ENCODE measurements around the gene MYRFL. TPM values are rescaled to one million over a fixed set of nuclear protein-coding genes. Genes with fewer than 3 reads are reported as not detected.

MYRFL gene
- total RNA-seq, 3 donors from 2014 or later = 1.3 TPM; not detected in 2

DNA sequence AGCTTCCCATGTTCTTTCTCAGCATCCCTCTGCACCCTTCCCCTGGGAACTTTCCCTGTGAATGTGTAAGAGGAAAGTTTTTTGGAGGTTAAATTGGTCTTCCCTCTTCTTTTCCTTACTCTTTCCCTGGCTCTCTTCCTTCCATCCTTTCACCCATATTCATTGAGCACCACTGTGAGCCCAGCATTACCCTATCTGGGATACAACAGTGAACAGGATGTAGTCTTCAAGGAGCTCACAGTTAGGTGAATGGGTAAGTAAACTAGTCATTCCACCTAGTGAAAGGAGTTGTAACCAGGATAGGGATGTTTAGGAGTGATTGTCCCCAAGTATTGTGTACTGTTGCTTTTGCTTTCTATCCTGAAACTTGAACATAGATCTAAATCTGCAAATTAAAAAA, 123.8 kb downstream of the MYRFL start:
- Histone ChIP-seq H3K4me3 (no peak overlapping the region), H3K27me3 (no peaks in the 10 kb centered on the region), H3K36me3 (no peaks in the 10 kb centered on the region), H3K4me1 (no peaks in the 10 kb centered on the region), H3K27ac (no peak overlapping the region), H3K9me3 (no peaks in the 10 kb centered on the region)
- intact Hi-C loops (cut with DNase I; ENCODE audit: low total_unique reads) = no loop called here
- no peak for DNase-seq (ENCODE audit: low spot score in 2 of 2)
- TF ChIP-seq POLR2A (IDR thresholded peaks at IDR 0.05) (no peak), CTCF (IDR thresholded peaks at IDR 0.05) (no peak), POLR2AphosphoS5 (IDR thresholded peaks at IDR 0.05) (no peak)

DNA sequence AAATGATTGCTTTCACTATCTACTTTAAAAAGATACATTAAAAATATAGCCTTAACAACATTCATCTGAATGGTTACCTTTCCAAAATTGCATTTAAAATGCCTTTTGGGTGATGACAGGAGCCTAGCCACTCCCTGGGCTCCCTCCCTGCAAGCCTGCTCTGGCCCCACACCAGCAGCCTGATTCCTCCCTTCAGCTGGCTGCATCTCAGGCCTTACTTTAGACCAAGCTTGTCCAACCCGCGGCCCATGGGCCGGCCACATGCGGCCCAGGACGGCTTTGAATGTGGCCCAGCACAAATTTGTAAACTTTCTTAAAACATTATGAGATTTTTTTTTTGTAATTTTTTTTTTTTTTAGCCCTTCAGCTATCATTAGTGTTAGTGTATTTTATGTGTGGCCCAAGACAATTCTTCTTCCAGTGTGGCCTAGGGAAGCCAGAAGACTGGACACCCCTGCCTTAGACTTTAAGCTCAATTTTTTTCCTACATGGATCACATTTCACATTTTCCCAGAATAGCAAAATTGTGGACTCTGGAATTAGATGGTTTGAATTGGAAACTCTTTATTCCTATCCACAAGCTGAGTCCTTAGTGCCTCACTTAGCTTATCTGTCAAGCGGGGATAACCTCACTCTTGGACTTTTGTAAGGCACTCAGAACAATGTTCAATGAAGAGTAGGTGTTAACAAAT, 124.4 kb downstream of the MYRFL start:
- Histone ChIP-seq H3K36me3 (no peaks in the 10 kb centered on the region), H3K9me3 (no peaks in the 10 kb centered on the region), H3K27me3 (no peaks in the 10 kb centered on the region), H3K4me1 (no peaks in the 10 kb centered on the region), H3K4me3 (no peak overlapping the region), H3K27ac (no peak overlapping the region)
- no peak for TF ChIP-seq POLR2A (IDR thresholded peaks at IDR 0.05)
- DNase-seq (ENCODE audit: low spot score in 2 of 2) = no peak
- intact Hi-C loops (cut with DNase I; ENCODE audit: low total_unique reads) = no loop called here

DNA sequence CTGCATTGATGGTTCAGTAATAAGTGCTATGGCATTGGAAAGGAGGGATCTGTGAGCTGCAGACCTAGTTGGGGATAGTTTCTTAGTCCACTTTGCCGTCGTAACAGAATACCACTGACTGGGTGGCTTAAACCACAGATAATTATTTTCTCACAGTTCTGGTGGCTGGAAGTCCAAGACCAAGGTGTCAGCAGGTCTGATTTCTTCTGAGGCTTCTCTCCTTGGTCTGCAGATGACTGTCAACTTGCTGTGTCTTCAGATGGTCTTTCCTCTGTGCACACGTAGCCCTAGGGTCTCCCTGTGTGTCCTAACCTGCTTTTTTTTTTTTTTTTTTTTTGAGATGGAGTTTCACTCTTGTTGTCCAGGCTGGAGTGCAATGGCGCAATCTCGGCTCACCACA, 126.1 kb downstream of the MYRFL start:
- Histone ChIP-seq H3K9me3 (no peaks in the 10 kb centered on the region), H3K36me3 (no peaks in the 10 kb centered on the region), H3K4me1 (no peaks in the 10 kb centered on the region), H3K4me3 (no peak overlapping the region), H3K27ac (no peak overlapping the region), H3K27me3 (no peaks in the 10 kb centered on the region)
- intact Hi-C loops (cut with DNase I; ENCODE audit: low total_unique reads) = no loop called here
- DNase-seq (ENCODE audit: low spot score in 2 of 2) = no peak
- TF ChIP-seq POLR2AphosphoS5 (IDR thresholded peaks at IDR 0.05) (no peak), CTCF (IDR thresholded peaks at IDR 0.05) (no peak), POLR2A (IDR thresholded peaks at IDR 0.05) (no peak)

DNA sequence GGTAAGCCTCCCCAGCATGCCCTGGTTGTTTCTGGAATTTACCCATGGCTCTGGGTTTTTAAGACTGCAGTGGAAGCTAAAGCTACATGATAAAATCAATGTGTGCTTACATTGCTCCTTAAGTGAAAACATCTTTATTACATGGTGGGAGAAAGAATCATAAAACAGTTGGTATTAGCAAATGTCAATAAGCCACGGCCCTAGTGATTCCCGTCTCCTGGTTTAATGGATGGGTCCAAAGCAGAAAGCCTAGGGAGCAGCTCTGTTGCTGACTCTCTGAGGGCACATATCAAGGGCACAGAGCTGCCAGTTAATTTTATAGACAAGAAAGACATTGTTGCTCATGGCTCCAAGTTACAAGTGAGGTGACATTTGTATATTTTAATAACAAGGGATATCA, 127.9 kb downstream of the MYRFL start:
- H3K9me3 ChIP-seq = no peaks in the 10 kb centered on the region
- no peak for DNase-seq (ENCODE audit: low spot score in 2 of 2)
- intact Hi-C loops (cut with DNase I; ENCODE audit: low total_unique reads) = no loop called here
- no peaks in the 10 kb centered on the region for H3K4me1 ChIP-seq
- H3K27ac ChIP-seq = no peak overlapping the region
- H3K27me3 ChIP-seq = no peaks in the 10 kb centered on the region
- H3K36me3 ChIP-seq = no peaks in the 10 kb centered on the region
- H3K4me3 ChIP-seq = no peak overlapping the region
- no peak for TF ChIP-seq POLR2A (IDR thresholded peaks at IDR 0.05)
- no peak for TF ChIP-seq CTCF (IDR thresholded peaks at IDR 0.05)
- TF ChIP-seq POLR2AphosphoS5 (IDR thresholded peaks at IDR 0.05) = no peak

DNA sequence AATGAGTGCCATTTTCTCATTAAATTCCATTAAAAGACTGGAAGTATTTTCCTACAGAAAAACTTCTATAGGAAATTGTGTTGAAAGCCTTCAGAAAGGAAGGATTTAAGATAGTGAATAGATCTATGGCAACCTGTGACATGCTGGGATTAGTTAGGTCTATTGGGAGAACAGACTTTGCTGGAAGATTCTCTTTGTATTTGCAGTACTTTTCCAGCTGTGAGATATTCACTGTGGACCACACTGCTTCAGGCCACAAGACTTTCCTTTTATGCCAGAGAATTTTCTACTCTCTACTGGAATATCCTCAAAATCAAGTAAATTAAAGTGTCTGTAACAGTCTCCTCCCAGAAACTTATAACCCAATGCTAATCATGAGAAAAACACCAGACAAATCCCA, 136.2 kb downstream of the MYRFL start:
- Histone ChIP-seq H3K4me1 (no peaks in the 10 kb centered on the region), H3K36me3 (no peaks in the 10 kb centered on the region), H3K9me3 (no peaks in the 10 kb centered on the region), H3K4me3 (no peak overlapping the region), H3K27me3 (no peaks in the 10 kb centered on the region), H3K27ac (no peak overlapping the region)
- no peak for DNase-seq (ENCODE audit: low spot score in 2 of 2)
- intact Hi-C loops (cut with DNase I; ENCODE audit: low total_unique reads) = no loop called here
- TF ChIP-seq CTCF (IDR thresholded peaks at IDR 0.05) (no peak), POLR2A (IDR thresholded peaks at IDR 0.05) (no peak), POLR2AphosphoS5 (IDR thresholded peaks at IDR 0.05) (no peak)

Data from breast epithelium (tissue), 4 donors.